Suprapubic skin (tissue), 4 donors: ENCODE data around the gene DEDD2. TPM values are rescaled to one million over a fixed set of nuclear protein-coding genes. Genes with fewer than 3 reads are reported as not detected.
A peak's percentile ranks its signal among the peaks of the same experiment; 100 is the strongest.

ENCODE experiments used
- DNase-seq, 2 donors: peaks; one replicate each; pipeline ENCODE4 v3.0.0-alpha.2; 2019; ENCODE audit warnings: low spot score in 2 of 2
- H3K27ac ChIP-seq: fragments of 200-600 bp; sonication (generic); one replicate; pipeline ENCODE4 v1.5.1; 2019
- H3K27me3 ChIP-seq: fragments of 200-600 bp; sonication (generic); one replicate; pipeline ENCODE4 v1.5.1; 2019
- H3K36me3 ChIP-seq: fragments of 200-600 bp; sonication (generic); one replicate; pipeline ENCODE4 v1.5.1; 2019
- H3K4me1 ChIP-seq: fragments of 200-600 bp; sonication (generic); one replicate; pipeline ENCODE4 v1.5.1; 2019
- H3K4me3 ChIP-seq: fragments of 200-600 bp; sonication (generic); one replicate; pipeline ENCODE4 v1.5.1; 2019; ENCODE audit warnings: mild to moderate bottlenecking
- H3K9me3 ChIP-seq: fragments of 200-600 bp; sonication (generic); one replicate; pipeline ENCODE4 v1.5.1; 2019
- CTCF ChIP-seq, 2 donors: fragments of 200-600 bp in 1 of 2; fragments of 450-650 bp in 1 of 2; sonication (generic) in 1 of 2; IDR thresholded peaks; one replicate each; pipeline ENCODE4 v1.5.1; 2016 to 2019; ENCODE audit warnings: antibody characterized with exemption in 2 of 2, mild to moderate bottlenecking in 1 of 2, moderate library complexity in 1 of 2
- EP300 ChIP-seq: sonication (generic); formaldehyde crosslinking; IDR thresholded peaks from one replicate; pipeline ENCODE4 v1.6.1; 2017; ENCODE audit warnings: antibody characterized with exemption
- POLR2A ChIP-seq, 2 donors: fragments of 450-650 bp; IDR thresholded peaks; one replicate each; pipeline ENCODE4 v1.6.1; 2017; ENCODE audit warnings: antibody characterized with exemption in 2 of 2, mild to moderate bottlenecking in 2 of 2, moderate library complexity in 2 of 2
- POLR2AphosphoS5 ChIP-seq, 3 donors: sonication (generic); formaldehyde crosslinking; IDR thresholded peaks; one replicate each; pipeline ENCODE4 v1.6.1; 2017; ENCODE audit warnings: antibody characterized with exemption in 3 of 3
- WGBS: methylation state at CpG from one replicate; pipeline ENCODE4 v1.1.5; 2018; 5-methylcytosine and 5-hydroxymethylcytosine counted together
- total RNA-seq, 4 donors: library from RNA; depleted of rRNA; stranded (reverse); fragments of >200 nt; gene quantifications; one replicate each; pipeline ENCODE4 v1.1.0, GENCODE V29; 2016

DEDD2 gene
- total RNA-seq, 4 donors from 2014 or later, result 51.3 to 78.9 (median 65.6) TPM

- no peak for DNase-seq
- no peaks in the 10 kb centered on the region for H3K9me3 ChIP-seq
- WGBS, result 86% methylated on average over 1 of the region's 4 CpGs
- no peak overlapping the region for H3K27ac ChIP-seq
- H3K4me1 ChIP-seq, result no peaks in the 10 kb centered on the region
- H3K27me3 ChIP-seq, result no peaks in the 10 kb centered on the region
- H3K36me3 ChIP-seq, result peaks cover 96% of the 10 kb centered on the region
- no peak overlapping the region for H3K4me3 ChIP-seq
- TF ChIP-seq CTCF (IDR thresholded peaks at IDR 0.05), result no peak
- TF ChIP-seq POLR2A (IDR thresholded peaks at IDR 0.05), result no peak
- no peak for TF ChIP-seq POLR2AphosphoS5 (IDR thresholded peaks at IDR 0.05)
- TF ChIP-seq EP300, result no peak
Measured at GRCh38 chr19:42228641-42229040, 11.2 kb upstream of the DEDD2 start.

- DNase-seq, result no peak
- 67% methylated on average over 1 of the region's 1 CpG for WGBS
- Histone ChIP-seq H3K27me3 (no peaks in the 10 kb centered on the region), H3K4me3 (no peak overlapping the region), H3K27ac (no peak overlapping the region), H3K4me1 (no peaks in the 10 kb centered on the region), H3K36me3 (peaks cover 79% of the 10 kb centered on the region), H3K9me3 (no peaks in the 10 kb centered on the region)
- TF ChIP-seq EP300 (no peak), POLR2AphosphoS5 (IDR thresholded peaks at IDR 0.05) (no peak), POLR2A (IDR thresholded peaks at IDR 0.05) (no peak), CTCF (IDR thresholded peaks at IDR 0.05) (no peak)
Measured at GRCh38 chr19:42226886-42227285, 9.4 kb upstream of the DEDD2 start.

GRCh38 chr19:42225718-42226292, 8.3 kb upstream of the DEDD2 start:
- WGBS, result 97% methylated on average over 18 of the region's 33 CpGs
- Histone ChIP-seq H3K4me3 (no peak overlapping the region), H3K27ac (no peak overlapping the region), H3K4me1 (peaks cover 8% of the 10 kb centered on the region), H3K9me3 (no peaks in the 10 kb centered on the region), H3K36me3 (peaks cover 68% of the 10 kb centered on the region), H3K27me3 (no peaks in the 10 kb centered on the region)
- TF ChIP-seq POLR2A (IDR thresholded peaks at IDR 0.05) (no peak), EP300 (no peak), CTCF (IDR thresholded peaks at IDR 0.05) (no peak), POLR2AphosphoS5 (IDR thresholded peaks at IDR 0.05) (no peak)
- DNase-seq, result no peak

GRCh38 chr19:42224940-42225717, 7.7 kb upstream of the DEDD2 start:
- Histone ChIP-seq H3K36me3 (peaks cover 61% of the 10 kb centered on the region), H3K4me1 (peaks cover 13% of the 10 kb centered on the region), H3K27ac (no peak overlapping the region), H3K4me3 (no peak overlapping the region), H3K9me3 (no peaks in the 10 kb centered on the region), H3K27me3 (no peaks in the 10 kb centered on the region)
- 93% methylated on average over 33 of the region's 37 CpGs for WGBS
- DNase-seq, result no peak
- TF ChIP-seq CTCF (IDR thresholded peaks at IDR 0.05) (no peak), POLR2AphosphoS5 (IDR thresholded peaks at IDR 0.05) (no peak), EP300 (no peak), POLR2A (IDR thresholded peaks at IDR 0.05) (no peak)

- 0% methylated on average over 6 of the region's 6 CpGs for WGBS
- no peak for TF ChIP-seq CTCF (IDR thresholded peaks at IDR 0.05)
- TF ChIP-seq POLR2A (IDR thresholded peaks at IDR 0.05), result no peak
- no peak for TF ChIP-seq POLR2AphosphoS5 (IDR thresholded peaks at IDR 0.05)
- TF ChIP-seq EP300, result no peak
- H3K4me1 ChIP-seq, result peaks cover 48% of the 10 kb centered on the region
Measured at GRCh38 chr19:42220751-42221097, 3.2 kb upstream of the DEDD2 start.

More at GRCh38 chr19:42220751-42221097, 3.2 kb upstream of the DEDD2 start:
- H3K4me3 ChIP-seq, result peak overlapping the region; percentile 87
- no peaks in the 10 kb centered on the region for H3K27me3 ChIP-seq
- peaks cover 17% of the 10 kb centered on the region for H3K36me3 ChIP-seq
- H3K27ac ChIP-seq, result peak overlapping the region; percentile 81
- no peaks in the 10 kb centered on the region for H3K9me3 ChIP-seq
- no peak for DNase-seq
